GM21381 (cell line): ENCODE data around the gene ANP32E.
"Not testable (repeated sequence)": the region's sequence is repeated elsewhere in the genome, so short reads cannot be mapped to it uniquely, and the experiment has no call there.

Experiments
- ATAC-seq: cut with Tn5 transposase; IDR thresholded peaks from one replicate; pipeline ENCODE4 v1.9.1; 2021; ENCODE audit warnings: mild to moderate bottlenecking, moderate library complexity; ENCODE audit not compliant: unreplicated experiment

ANP32E gene

DNA sequence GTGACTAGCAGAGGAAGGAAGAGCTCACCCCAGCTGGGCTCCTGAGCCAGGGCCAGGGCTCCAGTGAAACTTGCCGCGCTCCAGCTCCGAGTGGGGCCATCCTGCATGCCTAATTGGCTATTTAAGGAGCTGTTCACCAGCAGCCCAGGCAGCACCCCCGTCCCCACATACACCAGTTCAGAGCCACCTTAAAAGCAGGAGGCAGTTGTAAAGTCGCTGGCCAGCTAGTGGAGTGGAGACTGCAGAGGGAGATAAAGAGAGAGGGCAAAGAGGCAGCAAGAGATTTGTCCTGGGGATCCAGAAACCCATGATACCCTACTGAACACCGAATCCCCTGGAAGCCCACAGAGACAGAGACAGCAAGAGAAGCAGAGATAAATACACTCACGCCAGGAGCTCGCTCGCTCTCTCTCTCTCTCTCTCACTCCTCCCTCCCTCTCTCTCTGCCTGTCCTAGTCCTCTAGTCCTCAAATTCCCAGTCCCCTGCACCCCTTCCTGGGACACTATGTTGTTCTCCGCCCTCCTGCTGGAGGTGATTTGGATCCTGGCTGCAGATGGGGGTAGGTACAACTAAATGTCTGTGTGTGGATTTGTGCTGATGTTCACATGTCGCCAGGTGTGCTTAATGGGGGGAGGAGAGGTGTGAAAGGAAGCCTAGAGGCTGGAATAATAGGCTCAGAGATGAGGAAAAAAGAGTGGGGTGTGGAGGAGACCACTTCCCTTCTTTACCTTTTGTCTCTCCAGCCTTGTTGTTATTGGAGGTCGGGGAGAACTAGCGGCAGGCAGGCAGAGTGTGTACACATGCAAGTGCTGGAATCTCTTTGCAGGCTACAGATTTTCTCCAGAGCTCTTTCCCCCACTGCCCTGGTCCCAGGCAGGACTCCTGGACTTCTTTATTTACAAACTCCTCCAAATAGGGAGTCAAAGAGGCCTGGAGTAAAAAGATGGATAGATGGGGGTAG lies 22.0 kb upstream of the ANP32E start, which contains the start of gene CA14:
CA14 (plus strand) TSS at position 151 of the 962 bp plus-strand sequence; CDS start at position 506, 355 bp downstream.
- ATAC-seq, result no peak

DNA sequence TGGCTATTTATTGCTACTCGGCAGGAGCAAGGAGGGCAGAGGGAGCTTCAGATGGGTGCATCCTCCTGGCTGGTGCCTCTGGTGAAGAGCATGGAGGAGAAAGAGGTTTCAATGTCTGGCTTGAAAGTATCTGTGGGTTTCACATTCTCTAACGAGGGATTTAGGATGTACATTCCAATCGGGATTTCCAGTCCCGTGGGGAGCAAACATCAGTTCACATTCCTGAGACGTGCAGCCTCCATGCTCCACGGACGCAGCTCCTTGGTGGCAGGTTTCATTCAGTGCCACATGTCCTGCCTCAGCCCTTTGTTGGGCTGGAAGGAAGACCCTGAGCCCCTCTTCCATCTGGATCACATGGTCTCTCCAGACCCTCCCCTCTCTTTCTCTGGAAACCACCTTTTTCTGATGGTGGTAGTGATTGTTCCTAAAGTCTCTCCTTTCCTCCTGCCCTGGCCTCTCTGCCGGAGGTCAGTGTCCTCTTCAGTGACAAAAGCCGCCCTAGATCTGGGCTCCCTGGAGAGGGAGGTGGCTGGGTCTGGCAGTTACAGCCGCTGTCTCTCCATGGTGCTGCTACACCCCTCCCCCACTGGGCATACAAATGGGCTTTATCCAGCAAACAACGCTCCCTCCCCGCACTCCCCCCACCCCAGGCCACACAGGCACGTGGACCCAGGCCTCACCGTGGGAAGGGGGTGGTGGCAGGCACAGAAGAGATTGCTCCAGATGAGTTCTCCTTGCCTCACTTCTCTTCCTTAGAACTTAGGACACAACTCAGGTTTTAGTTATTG lies 20.8 kb upstream of the ANP32E start:
- no peak for ATAC-seq

DNA sequence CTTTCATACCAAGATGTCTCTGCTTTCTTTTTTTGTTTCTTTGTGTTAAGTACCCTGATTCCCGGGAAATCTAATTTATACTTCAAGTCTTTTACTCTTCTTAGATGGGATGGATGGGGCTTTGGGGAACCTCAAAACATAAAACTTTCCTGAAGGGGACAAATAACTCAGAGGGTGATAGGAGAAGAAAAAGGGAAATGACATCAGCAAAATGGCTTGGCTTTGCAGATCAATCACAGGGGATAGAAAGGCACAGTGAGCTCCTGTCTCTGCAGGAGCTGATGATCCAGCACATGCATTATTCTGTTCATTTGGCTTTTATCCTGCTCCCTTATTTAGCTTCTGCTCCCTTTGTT lies 20.3 kb upstream of the ANP32E start:
- no peak for ATAC-seq

DNA sequence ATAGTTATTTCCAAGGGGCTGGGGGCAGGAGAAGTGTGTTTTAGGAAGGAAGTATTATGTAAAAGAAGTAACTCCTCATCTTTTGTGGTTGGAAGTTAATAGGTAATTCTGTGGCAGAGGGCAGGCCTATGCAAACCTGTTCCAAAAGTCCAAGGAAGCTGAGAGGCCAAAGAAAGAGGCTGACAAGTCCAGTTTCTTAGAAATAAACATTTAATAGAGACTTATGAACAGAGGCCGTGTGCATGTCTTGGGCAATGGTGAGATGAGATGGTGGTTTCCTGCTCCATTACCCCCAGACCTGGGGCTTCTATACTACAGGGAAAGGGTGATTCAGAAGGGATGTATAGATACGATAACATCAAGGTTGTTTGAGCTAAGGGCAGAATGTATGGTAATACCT lies 14.0 kb upstream of the ANP32E start:
- no peak for ATAC-seq

DNA sequence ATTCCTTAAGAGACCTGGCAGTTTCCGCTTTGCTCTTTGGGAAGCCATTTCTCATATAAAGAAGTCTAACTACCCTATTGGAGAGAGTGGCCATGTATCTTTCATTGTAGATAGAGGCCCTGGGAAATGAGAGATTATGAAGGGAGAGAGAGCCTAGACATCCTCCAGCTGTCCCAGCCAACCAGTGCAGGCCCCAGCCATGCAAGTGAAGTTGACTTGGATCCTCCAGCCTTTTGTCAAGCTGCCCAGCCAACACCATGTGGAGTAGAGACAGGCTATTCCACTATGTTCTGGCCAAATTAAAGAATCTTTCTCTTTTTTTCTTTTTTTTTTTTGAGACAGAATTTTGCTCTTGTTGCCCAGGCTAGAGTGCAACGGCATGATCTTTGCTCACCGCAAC lies 7.1 kb upstream of the ANP32E start:
- ATAC-seq, result no peak

DNA sequence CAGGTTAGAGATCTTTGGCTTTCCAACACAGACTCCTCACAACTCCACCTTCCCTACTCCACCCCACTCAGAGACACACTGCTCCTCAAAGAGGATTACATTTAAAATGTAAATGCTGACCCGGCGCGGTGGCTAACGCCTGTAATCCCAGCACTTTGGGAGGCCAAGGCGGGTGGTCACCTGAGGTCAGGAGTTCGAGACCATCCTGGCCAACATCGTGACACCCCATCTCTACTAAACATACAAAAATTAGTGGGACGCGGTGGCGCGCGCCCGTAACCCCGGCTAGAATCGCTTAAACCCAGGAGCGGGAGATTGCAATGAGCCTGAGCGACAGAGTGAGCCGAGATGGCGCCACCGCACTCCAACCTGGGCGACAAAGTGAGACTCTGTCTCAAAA lies 1.8 kb upstream of the ANP32E start:
- ATAC-seq, result no peak

DNA sequence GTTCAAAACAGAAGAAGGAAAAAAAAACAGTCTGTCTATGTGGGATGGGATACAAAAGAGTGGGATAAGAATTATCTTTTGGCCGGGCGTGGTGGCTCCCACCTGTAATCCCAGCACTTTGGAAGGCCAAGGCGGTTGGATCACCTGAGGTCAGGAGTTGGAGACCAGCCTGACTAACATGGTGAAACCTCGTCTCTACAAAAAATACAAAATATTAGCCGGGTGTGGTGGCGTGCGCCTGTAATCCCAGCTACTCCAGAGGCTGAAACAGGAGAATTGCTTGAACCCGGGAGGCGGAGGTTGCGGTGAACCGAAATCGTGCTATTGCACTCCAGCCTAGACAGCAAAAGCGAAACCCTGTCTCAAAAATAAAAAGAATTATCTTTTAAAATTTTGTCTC lies 1.3 kb upstream of the ANP32E start:
- not testable (repeated sequence) for ATAC-seq

DNA sequence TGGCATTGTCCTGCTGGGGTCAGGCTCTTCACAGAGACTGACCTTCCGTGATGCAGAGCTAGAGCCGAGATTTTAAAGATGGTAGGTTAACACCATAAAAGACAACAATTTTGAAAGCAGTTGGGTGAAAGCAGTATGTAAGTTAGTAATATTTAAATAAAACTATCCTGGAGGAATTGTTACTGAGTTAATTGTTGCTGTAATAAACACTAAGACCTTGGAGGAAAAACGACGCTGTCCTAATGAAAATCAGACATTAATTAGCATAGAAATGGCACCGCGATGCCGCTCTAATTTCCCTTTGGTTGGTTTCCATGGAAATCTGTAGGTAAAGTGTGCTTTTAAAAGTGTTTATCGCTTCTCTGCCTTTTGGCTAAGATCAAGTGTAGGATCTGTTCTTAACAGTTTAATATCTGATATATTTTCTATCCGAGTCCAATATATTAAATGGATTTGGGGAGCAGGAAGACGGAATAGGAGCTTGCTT lies 745 bp upstream of the ANP32E start:
- ATAC-seq, result no peak

DNA sequence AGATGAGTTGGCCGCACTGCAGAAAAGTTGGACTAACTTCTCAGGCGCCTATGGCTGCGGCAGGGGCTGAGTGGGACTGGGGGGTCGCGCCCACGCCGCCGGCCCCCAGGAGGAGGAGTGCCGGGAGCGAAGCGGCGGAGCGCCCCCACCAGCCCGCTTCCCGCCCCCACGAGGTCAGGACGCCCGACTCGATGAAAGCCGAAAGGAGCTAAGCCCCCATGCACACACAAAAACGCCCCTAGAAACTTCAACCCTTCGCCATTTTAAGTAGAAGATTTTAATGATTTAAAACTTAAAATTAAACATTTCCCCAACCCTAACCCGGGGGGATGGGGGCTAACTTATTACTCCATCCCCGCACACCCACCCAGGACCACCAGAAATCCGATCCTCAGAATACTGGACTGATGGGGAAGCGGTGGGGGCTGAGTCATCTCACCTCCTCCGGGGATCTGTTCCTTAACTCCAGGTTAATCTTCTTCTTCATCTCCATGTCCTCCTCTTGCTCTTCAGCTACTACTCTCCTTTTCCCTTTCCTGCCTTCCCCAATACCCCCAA lies 539 bp downstream of the ANP32E start:
- ATAC-seq, result peak; percentile 5

DNA sequence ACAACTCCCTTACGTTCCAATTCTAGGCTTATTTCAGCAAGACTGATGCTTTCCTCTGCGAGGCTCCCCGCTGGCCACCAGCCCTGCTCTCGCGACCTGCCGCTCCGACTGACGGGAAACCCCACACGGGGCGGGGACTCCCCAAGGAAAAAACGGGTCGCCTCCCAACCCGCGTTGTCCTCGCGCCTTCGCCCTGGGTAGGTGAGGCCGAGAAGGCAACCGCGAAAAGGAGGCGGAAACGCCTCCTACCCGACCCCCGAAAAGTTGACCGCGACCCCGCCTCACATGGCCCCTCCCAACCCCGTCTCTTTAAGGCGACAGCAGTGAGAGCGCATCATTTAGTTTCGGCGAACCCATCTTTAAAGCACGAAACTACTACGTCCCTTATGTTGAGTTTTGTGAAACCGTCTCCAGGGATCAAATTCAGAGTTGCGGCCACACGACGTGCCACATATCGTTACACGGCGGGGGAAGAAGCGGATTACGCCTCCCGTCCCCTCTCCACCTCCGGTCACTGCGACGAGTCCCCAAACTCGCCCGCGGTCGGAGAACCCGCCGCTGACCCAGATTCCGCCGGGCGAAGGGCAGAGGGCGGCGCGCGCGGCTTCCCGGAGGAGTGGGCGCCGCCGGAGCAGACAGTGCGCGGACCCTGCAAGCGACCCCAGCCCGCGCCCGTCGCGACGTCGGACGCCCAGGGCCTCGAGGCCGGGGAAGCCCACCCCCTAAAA lies 1.2 kb downstream of the ANP32E start:
- peak; percentile 49 for ATAC-seq

DNA sequence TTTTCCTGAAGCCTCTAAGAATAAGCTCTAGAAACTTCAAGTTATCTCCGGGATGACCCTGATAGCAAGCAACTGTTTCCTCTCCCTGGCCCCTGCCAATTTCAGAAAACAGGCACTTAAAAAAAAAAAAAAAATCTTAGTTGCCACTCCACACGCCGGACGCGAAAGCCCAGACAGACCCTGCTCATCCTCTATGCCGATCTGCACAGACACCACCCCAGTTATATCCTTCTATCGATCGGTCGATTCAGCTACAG lies 1.7 kb downstream of the ANP32E start:
- no peak for ATAC-seq

DNA sequence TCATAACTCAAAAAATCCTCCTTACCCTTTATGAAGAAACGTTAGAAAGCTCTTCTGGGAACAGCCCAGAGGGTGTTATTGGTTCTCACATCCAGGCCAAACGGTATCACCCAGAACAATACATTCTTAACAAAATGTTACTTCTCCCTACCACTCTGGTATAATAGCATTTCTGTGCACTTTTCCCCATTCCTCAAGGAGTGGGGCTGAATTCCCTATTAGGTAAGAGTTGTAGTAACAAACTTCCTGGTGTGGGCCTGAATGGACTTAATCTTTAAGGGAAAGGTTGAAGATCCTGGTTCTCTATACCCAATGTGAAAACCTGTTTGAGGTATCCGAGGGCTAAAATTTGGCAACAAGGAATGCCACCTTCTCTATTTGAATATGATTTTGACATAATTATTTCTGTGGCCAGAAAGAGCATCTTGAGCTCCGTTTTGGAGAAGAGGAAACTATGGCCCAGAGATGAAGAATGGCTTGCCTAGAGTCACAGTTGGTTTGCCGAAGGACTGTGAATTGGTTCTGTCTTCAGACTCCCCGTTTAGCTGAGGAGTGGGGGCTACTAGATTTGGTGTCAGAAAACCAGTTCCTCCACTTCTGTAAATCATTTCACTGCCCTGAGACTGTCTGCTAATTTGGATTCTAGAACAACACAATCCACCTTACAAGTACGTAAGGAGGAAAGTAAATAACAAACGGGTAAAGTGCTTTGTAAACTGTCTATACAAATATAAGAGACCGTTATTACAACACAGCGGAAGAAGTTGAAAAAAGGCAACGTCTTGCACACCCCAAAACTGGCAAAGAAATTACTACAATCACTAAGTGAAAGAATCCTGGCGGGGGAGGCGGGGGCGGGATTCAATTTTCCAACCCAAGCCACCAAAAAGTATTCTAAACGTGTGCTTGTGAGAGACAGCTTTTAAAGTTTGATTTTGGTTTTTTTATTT lies 2.3 kb downstream of the ANP32E start:
- ATAC-seq, result no peak

DNA sequence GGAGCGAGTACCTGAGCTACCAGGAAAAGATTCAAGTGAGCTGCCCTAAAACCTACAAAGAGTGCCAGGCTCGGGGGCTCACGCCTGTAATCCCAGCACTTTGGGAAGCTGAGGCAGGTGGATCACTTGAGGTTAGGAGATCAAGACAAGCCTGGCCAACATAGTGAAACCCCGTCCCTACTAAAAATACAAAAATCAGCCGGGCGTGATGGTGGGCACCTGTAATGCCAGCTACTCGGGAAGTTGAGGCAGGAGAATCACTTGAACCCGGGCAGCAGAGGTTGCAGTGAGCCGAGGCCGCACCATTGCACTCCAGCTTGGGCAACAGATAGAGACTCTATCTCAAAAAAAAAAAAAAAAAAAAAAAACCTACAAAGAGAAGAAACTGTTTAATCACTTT lies 3.0 kb downstream of the ANP32E start:
- ATAC-seq, result not testable (repeated sequence)

DNA sequence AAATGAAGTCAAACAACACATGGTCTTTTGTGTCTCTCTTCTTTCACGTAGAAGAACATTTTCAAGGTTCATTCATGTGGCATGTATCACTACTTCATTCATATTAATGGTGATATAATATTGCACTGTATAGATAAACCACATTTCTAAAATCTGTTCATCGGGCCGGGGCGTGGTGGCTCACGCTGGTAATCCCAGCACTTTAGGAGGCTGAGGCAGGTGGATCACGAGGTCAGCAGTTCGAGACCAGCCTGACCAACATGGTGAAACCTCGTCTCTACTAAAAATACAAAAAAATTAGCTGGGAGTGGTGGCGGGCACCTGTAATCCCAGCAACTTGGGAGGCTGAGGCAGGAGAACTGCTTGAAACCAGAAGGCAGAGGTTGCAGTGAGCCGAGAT lies 7.7 kb downstream of the ANP32E start:
- not testable (repeated sequence) for ATAC-seq

DNA sequence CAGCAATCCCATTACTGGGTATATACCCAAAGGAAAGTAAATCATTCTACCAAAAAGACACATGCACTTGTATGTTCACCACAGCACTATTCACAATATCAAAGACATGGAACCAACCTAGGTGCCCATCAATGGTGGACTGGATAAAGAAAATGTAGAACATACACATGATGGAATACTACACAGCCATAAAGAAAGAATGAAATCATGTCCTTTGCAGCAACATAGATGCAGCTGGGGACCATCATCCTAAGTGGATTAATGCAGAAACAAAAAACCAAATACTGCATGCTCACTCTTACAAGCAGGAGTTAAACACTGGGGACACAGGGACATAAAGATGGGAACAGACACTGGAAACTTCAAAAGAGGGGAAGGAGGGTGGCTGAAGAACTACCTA lies 8.7 kb downstream of the ANP32E start:
- ATAC-seq, result no peak

DNA sequence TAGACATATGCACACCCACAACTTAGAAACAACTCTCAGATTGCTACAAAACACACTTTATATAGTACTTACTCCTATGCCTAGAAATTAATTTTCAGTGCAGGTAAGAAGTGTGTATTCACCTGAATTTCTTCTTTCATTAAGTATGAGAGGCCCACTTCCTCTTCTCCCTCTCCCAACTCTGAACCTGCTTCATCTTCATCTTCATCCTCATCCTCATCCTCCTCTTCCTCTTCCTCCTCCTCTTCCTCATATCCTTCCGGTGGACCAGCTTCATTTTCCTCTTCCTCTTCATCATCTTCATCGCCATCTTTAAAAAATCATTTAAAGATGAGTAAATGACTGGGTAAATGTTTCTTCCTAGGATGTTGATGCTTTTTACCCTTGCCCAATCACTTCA lies 9.4 kb downstream of the ANP32E start:
- no peak for ATAC-seq

DNA sequence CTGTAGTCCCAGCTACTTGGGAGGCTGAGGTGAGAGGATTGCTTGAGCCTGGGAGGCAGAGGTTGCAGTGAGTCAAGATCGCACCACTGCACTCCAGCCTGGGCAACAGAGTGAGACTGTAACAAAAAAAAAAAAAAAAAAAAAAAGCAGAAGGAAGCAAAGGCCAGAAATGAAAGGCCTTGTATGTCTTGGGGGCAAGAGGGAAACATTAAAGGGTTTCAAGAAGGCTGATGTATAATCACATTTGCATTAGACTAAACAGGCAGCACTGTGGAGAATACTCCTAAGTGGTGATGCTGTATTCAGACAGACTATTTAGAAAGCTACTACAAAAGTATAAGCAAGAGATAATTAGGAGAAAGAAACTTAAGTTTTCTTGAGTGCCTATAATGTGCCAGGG lies 10.4 kb downstream of the ANP32E start:
- ATAC-seq, result no peak

DNA sequence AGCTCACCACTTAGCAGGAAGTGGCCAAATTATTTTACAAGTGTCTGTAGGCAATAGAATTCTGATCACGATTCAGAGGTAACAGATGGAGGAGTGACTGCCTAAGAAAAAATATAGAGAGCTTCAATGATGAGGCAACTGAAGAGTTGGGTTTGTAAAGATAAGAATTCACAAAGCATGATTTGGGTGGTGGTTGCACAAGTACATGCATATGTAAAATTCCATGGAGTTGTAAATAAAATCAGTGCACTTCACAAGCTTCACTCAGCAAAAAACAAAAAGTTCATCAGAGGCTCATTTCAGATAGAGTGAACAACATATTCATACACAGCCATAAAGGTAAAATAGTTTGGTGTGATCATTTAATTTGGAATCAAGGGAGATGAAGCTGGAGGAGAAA lies 10.9 kb downstream of the ANP32E start:
- ATAC-seq, result no peak

DNA sequence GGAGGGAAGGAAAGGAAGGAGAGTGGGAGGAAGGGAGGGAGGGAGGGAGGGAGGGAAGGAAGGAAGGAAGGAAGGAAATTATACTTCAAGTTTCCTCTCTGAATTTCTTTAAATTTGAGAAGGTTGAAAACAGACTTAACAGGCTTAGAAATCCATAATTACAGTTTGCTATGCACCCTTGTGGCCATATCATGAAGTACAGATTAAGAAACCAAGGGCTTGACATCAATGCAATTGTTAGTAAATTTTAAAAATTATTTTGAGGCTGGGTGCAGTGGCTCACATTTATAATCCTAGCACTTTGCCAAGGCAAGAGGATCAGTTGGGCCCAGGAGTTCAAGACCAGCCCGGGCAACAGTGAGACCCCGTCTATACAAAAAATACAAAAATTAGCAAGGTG lies 14.4 kb downstream of the ANP32E start:
- no peak for ATAC-seq

DNA sequence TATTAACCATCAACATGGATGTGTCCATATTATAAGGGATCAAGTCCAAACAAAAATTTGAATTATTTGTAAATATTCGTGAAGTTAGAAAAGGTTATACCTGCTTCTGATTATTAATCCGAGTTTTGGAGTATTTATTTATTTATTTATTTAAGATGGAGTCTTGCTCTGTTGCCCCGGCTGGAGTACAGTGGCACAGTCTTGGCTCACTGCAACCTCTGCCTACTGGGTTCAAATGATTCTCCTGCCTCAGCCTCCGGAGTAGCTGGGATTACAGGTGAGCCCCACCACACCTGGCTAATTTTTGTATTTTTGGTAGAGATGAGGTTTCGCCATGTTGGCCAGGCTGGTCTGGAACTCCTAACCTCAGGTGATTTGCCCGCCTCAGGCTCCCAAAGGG lies 20.1 kb downstream of the ANP32E start:
- ATAC-seq, result not testable (repeated sequence)
